SW 1271 (cell line): Measurements from ENCODE around the gene MTUS2.
"Not testable (repeated sequence)": the region's sequence is repeated elsewhere in the genome, so short reads cannot be mapped to it uniquely, and the experiment has no call there.

Source experiments
- DNase-seq, 2 experiments: peaks; one replicate each; lab custom pipeline; 2025; lab: John Stamatoyannopoulos, UW

Gene MTUS2

DNA sequence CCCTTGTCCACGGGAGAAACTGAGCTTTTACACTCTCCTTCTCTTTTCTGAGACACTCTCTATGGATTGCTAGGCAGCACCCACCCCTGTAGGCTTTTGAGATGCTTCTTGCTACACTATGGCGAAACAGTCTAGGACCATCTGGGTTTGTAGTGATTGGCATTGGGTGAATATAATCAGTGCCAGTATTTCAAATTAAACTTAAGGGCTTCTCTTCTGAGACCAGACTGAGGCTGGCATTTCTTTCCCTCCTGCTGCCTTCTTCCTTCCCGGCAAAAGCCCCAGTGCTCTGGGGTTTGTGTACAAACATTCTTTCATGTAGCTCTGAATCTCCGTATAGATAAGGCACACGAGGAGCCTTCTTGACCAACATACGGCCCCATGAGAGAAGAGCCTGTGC lies 498.6 kb downstream of the MTUS2 start:
- no peak for DNase-seq

DNA sequence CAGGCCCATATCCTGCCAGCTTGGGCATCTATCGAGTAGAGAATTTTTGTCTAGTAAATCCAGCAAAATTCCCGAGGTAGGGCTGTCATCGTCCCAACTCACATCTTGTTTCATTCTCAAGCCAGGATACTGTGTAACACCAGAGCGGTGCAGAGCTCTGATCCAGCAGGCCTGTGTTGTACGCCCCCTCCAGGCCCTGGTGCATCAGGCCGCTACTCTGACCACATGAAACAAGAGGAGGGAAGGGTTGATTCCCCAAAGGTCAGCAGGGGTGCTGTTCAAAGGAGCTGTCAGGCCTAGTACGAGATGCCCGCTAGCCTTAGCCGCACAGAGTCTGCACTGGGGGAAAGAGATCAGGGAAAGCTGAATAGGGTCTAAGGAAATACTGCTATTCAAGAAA lies 499.3 kb downstream of the MTUS2 start:
- no peak for DNase-seq

- DNase-seq: no peak
These were observed 503.8 kb downstream of the MTUS2 start for GRCh38 chr13:29323954-29324353.

GRCh38 chr13:29324601-29325000 lies 504.5 kb downstream of the MTUS2 start:
- DNase-seq: no peak

GRCh38 chr13:29328501-29328900 lies 508.4 kb downstream of the MTUS2 start:
- no peak for DNase-seq

GRCh38 chr13:29336356-29336755 lies 516.2 kb downstream of the MTUS2 start:
- DNase-seq: no peak

DNA sequence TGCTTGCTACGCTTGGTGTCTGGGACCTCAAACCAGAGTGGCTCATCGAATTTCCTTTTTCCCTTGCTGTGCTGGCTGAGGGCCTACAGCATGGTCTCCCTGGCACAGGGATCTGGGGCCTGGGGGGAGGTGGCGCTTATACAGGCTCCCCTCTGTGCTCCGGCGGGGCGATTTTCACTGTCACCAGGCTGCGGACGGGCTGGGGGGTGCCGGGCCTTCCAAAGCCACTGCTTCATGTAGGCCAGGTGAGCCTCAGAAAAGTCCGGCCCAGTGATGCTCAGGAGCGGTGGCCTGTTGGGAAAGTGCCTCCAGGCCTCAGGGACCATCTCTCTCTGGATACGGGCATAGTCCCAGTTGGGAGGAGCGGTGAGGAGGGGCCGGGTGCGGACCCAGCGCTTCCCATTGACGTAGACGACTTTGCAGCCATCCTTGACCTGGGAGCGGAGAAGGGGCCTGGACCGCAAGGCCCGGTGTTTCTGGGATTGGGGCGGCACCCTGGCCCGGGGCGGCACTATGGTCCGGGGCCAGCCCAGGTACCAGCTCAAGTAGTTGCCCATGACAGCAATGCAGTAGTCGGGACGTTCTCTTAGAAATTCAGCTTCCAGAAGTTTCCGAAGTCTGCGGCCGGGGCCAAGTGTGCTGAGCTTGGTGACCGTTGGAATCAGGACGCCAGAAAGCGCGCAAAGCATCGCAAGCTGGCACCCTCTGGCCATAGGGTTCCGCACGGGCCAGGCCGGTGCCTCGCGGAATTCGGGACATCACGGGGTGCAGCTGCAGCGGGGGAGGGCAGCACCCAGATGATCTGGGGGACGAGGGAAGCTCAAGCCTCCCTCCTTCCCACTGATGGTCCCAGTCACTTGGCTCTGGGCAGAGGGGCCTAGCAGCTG lies 519.5 kb downstream of the MTUS2 start:
- no peak for DNase-seq

- not testable (repeated sequence) for DNase-seq
These were observed 525.9 kb downstream of the MTUS2 start for GRCh38 chr13:29345860-29346582.

DNA sequence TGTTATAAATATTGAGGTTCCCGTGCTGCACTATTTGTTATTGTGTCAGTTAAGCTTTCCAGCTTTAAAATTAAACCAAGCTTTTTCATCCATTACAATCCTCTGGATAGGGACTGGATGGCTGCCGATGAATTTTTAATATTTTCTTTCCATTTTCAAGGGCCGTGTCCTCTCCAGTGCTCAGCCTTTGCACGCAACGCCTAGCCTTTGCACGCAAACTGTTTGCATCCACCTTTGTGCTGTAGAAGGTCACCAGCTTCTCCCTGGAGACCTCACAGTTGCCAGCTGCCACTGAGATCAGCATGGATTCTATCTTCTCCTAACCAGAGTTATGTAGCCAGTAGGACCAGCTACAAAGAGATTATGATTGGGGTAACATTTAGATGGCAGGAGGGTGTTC lies 534.9 kb downstream of the MTUS2 start:
- no peak for DNase-seq

GRCh38 chr13:29359181-29359580 lies 539.0 kb downstream of the MTUS2 start:
- no peak for DNase-seq

GRCh38 chr13:29361716-29362115 lies 541.6 kb downstream of the MTUS2 start:
- DNase-seq: no peak

DNA sequence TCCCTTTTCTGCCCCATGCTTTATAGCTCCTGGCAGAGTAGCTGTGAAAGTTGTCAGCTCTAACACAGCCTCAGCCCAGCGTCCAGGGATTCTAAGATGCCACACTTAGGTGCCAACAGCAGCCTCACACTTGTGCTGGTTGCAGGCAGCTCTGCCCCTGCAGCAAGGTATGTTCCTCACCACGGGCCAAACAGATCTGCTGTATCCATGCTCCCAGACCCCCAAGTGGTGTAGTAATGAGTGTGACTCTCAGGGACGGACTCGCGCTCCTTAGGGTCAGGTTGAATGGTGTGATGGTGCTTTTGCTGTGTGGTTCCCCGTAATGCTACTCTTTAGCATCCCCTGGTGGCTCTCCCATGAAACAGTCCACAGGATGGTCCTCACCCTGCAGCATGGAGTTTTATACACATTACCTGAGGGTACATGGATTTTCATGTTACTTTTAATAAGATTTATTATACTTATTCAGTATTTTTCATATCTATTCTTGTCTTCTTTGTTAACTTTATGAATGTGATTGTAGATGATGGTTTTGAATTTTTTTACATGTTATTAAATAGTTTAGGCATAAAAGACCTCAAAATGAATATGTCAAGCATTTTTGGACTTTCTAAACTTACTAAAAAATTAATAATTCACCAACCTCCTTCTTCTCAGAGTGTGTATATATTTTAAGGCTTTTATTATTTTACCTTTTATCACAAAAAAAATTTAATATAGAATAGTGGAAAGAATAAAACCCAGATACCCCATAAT lies 542.9 kb downstream of the MTUS2 start:
- peak in 1 of 2 experiments; percentile 65 for DNase-seq

GRCh38 chr13:29369060-29369743 lies 549.1 kb downstream of the MTUS2 start:
- DNase-seq: peak in 1 of 2 experiments; percentile 41

- DNase-seq: no peak
These were observed 559.1 kb downstream of the MTUS2 start for GRCh38 chr13:29379281-29379680.

GRCh38 chr13:29379865-29380264 lies 559.7 kb downstream of the MTUS2 start:
- DNase-seq: no peak

GRCh38 chr13:29382021-29382420 lies 561.9 kb downstream of the MTUS2 start:
- DNase-seq: no peak

GRCh38 chr13:29383476-29383875 lies 563.3 kb downstream of the MTUS2 start:
- no peak for DNase-seq

- no peak for DNase-seq
These were observed 564.3 kb downstream of the MTUS2 start for GRCh38 chr13:29384466-29384865.

DNA sequence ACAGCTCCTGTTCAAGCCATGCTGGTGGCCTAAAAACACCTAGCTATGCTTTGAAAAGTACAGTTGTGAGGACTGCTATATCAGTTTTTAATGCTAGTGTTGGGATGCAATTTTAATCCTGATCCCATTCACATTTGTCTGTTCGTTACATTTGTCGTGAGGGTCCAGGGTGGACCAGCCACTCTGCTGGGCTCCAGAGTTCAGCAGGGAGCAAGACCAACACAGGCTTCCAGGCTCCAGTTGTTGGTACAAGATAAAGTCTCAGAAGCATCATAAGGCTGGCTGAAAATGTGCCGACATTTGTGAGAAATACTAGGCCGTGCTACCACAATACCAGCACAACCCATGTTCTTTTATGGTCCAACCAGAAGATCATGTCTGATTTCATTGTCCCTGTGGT lies 564.7 kb downstream of the MTUS2 start:
- DNase-seq: no peak

DNA sequence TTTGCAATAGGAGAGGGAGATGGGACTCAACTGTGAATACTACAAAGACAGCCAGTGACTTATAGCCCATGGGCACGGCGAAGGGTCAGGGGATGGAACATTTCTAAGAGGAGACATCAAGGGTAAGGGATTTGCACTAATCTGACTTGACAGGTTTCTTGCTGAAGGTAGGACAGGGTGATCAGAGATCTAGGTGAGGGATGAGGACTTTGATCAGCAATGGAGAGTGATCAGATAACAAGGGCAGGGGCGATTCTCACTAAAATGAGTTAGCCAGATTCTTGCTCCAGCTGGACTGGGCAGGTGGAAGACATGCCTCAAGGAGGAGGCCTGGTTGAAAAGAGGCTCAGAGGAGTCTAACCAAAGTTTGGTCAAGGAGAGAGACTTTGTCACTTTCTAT lies 566.1 kb downstream of the MTUS2 start:
- no peak for DNase-seq

DNA sequence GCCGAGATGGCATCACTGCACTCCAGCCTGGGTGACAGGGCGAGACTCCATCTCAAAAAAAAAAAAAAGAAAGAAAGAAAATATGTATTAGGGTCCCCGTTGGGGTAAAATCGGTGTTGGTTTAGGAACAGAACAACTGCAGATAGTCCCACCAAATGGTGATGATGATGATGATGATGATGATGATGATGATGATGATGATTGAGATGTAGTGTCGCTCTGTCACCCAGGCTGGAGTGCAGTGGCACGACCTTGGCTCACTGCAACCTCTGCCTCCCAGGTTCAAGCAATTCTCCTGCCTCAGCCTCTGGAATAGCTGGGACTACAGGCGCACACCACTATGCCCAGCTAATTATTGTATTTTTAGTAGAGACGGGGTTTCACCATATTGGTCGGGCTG lies 570.5 kb downstream of the MTUS2 start:
- not testable (repeated sequence) for DNase-seq

DNA sequence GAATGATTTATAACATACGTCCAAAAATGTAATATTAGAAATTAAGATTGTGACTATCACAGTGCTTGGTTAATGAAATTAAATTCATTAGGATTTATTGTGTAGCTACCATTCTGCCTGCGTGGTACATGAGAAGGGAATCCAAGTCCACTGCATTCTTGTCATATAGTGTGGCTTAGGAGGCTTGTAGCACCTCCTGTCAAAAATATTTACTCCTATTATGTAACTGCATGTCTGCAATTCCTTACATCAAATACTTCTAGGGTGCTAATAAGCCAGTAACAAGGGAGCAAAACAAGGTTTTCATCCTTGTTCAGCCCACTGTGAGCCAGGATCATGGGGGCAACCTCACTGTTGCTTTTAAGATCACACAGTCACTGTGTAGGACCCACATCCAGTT lies 576.3 kb downstream of the MTUS2 start:
- no peak for DNase-seq
